VCaP (cell line): ENCODE measurements around the gene SLC16A2.

Experiments used
- H3K27ac ChIP-seq: fragments of 450-650 bp; 2 replicates; pipeline ENCODE4 v1.5.1; 2017
- TF ChIP-seq, protein P1 (sequence below): fragments of 450-650 bp; conservative IDR thresholded peaks from 2 replicates; pipeline ENCODE4 v1.5.1; 2017; ENCODE audit warnings: mild to moderate bottlenecking, moderate library complexity

Gene SLC16A2

DNA sequence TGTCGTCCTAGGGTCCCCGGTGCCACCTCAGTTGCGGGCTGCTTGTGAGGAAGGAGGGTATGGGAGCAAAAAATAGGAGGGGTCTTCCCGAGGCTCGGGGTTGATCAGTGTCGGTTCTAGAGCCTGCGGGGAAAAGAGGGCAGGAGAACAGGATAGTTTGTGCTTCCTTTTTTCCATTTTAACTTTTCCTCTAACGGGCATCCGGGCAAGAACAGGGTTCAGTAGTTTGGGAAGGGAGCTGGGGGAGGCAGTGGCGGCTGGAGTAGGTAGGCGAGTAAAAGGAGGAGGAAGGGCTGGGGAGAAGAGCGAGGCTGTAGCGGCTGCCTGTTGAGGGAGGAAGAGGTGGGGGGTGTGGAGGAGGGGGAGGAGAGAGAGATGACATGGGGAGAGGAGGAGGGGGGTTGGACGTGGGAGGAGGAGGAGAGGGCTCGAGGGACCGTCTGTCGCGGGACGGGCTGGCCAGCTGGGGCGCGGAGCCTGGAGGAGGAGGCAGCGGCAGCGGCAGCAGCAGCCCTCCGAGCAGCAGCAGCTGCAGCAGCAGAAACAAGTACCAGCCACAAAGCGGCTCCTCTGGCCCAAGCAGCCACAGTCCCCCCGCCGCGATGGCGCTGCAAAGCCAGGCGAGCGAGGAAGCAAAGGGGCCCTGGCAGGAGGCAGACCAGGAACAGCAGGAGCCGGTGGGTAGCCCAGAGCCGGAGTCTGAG, at the start of gene SLC16A2:
TSS of gene SLC16A2 (plus strand) at position 458 of the 704 bp plus-strand sequence. CDS start at position 603, 145 bp downstream.
- H3K27ac ChIP-seq = peak within 1 kb of the TSS; percentile 56
- TF ChIP-seq, protein P1, sequence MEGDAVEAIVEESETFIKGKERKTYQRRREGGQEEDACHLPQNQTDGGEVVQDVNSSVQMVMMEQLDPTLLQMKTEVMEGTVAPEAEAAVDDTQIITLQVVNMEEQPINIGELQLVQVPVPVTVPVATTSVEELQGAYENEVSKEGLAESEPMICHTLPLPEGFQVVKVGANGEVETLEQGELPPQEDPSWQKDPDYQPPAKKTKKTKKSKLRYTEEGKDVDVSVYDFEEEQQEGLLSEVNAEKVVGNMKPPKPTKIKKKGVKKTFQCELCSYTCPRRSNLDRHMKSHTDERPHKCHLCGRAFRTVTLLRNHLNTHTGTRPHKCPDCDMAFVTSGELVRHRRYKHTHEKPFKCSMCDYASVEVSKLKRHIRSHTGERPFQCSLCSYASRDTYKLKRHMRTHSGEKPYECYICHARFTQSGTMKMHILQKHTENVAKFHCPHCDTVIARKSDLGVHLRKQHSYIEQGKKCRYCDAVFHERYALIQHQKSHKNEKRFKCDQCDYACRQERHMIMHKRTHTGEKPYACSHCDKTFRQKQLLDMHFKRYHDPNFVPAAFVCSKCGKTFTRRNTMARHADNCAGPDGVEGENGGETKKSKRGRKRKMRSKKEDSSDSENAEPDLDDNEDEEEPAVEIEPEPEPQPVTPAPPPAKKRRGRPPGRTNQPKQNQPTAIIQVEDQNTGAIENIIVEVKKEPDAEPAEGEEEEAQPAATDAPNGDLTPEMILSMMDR = no peak

DNA sequence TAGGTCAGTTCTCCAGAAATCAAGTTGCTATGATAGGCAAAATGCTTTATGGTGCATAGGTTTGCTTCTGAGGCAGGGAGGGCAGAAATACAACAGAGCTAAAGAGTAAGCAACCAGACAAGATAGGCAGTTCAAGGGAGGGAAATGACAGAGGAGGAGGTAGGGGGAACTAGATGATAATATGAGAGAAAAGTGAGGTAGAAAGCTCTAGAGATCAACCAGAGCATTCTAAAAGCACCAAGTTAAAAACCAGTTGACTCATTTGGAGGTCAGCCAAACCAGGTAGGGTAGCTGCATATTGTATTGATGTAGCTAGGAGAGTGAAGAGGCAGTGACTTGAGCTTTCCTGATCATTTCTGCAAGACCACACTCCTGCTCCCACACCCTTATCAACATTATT, 49.0 kb upstream of the SLC16A2 start:
- TF ChIP-seq, protein P1 = no peak
- H3K27ac ChIP-seq = no peak overlapping the region

DNA sequence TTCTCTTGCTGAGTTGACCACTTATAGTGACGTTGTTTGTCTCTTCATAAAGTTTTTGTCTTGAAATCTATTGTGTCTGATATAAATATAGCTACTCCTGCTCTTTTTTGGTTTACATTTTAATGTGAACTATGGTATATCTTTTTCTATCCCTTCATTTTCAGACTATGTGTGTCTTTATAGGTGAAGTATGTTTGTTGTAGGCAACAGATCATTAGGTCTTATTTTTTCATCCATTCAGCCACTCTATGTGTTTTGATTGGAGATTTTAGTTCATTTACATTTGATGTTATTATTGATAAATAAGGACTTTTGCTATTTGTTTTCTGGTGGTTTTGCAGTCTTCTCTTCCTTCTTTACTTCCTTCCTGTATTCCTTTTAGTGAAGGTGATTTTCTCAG, 44.0 kb upstream of the SLC16A2 start:
- H3K27ac ChIP-seq = no peak overlapping the region
- TF ChIP-seq, protein P1 = no peak

DNA sequence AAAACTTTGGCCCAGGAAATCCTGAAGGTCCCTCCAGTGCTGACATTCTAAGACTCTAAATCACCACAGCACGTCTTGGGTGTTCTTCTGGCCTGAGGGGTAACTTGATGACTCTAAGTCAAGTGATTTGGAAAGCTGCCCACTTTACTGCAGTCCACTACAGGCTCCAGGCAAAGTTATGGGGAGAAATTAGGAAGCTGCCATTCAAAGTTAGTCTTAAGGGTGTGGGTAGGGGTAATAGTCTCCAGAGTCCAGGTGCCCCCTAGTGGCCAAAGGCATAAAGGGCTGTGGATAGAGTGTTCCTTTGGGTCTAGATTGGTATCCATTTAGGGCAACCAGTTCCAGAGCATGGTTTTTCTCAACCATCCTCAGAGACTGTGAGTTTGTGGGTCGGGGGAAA, 38.7 kb upstream of the SLC16A2 start:
- TF ChIP-seq, protein P1 = peak; percentile 78
- H3K27ac ChIP-seq = no peak overlapping the region

DNA sequence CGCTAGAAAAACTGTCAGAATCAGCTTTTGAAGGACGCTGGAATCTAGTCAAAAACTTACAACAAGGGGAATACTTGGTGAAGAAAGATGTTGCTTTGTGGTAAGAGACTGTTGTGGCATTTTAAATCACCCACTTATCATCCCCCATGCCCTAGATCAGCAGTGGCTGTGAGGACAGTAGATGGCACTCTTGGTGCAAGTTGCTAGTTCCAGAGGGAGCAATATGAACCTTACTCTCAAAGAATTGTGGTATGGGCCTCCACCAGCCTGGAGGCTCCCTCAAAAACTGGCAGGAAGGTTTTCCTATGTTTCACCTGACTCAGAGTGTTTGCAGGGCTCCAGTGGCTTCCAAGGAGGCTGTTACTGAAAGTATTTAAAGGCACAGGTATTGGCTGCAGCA, 37.7 kb upstream of the SLC16A2 start:
- no peak overlapping the region for H3K27ac ChIP-seq

DNA sequence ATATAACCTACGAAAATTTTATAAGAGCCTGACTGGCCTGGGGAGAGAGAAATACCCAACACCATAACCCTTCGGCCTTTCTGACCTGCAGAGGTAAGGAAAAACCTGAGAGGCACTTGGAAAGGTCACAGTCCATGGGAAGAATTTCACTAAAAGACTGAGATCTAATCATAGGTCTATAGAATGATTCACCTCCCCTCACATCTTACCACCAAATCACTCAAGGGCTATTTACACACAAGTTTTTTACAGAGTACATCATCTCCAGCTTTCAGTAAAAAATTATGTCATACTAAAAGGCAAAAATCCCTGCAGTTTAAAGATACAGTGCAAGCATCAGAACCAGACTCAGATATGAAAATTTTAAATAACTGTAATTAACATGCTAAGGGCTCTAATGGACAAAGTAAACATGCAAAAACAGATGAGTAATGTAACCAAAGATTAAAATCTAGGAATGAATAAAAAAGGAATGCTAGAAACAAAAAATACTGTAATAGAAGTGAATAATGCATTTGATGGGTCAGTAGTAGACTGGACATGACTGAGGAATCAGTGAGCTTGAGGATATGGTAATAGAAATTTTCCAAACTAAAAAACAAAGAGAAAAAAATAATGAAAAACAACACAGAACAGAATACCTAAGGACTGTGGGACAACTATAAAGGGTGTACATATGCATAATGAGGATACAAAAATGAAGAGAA, 32.1 kb upstream of the SLC16A2 start:
- no peak overlapping the region for H3K27ac ChIP-seq
- TF ChIP-seq, protein P1 = no peak

More for the DNA sequence above, 37.7 kb upstream of the SLC16A2 start:
- TF ChIP-seq, protein P1 = peak; percentile 73

DNA sequence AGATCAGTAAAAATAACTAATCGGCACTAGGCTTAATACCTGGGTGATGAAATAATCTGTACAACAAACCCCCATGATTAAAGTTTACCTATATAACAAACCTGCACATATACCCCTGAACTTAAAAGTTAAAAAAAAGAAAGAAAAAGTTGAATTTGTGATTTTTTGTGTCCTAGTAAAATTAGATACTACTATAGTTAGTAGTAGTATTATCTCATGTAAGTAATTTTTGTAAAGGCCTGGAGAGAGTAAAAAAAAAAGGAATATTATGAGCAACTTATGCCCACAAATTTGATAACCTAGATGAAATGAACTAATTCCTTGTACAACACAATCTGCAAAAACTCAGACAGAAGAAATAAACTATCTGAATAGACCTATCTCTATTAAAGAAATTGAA, 25.7 kb upstream of the SLC16A2 start:
- no peak overlapping the region for H3K27ac ChIP-seq
- TF ChIP-seq, protein P1 = no peak
